H1 (cell line): ENCODE data around the gene NXT1. TPM values are rescaled to one million over a fixed set of nuclear protein-coding genes. Genes with fewer than 3 reads are reported as not detected.

Experiments used
- CTCF ChIA-PET: fragments of 300-600 bp; sonication (Branson Sonifier 250); formaldehyde crosslinking; loops from one replicate; lab custom pipeline; 2021; ENCODE audit not compliant: partially characterized antibody; lab: Charles Lee
- POLR2A ChIA-PET: fragments of 300-600 bp; sonication (Branson Sonifier 250); formaldehyde crosslinking; loops from one replicate; lab custom pipeline; 2021; ENCODE audit warnings: inconsistent platforms; ENCODE audit not compliant: partially characterized antibody; lab: Charles Lee
- DNase-seq, 2 experiments: peaks; one replicate each; pipeline versions ENCODE4 v3.0.0 to v3.0.0-alpha.2; 2010 to 2022; ENCODE audit warnings: low spot score in 2 of 2, low read depth in 1 of 2, mixed read lengths in 1 of 2
- FAIRE-seq: peaks from 2 replicates; lab custom pipeline; 2011; peaks lifted over from hg19 to GRCh38; lab: Jason Lieb, UNC
- H2AFZ ChIP-seq: 2 replicates; pipeline ENCODE4 v1.8.1; 2012; ENCODE audit warnings: low read length, inconsistent platforms
- H2AK5ac ChIP-seq: 2 replicates; pipeline ENCODE4 v1.6.1; 2013; ENCODE audit warnings: low read depth, low read length
- H2BK120ac ChIP-seq: replicated peaks from 2 replicates; pipeline ENCODE3; 2013; ENCODE audit warnings: low read depth, low read length, inconsistent platforms
- H2BK12ac ChIP-seq: 2 replicates; pipeline ENCODE4 v1.6.1; 2013; ENCODE audit warnings: low read depth, low read length
- H2BK15ac ChIP-seq: 2 replicates; pipeline ENCODE4 v1.6.1; 2013; ENCODE audit warnings: low read length
- H2BK20ac ChIP-seq: 2 replicates; pipeline ENCODE4 v1.6.1; 2013; ENCODE audit warnings: low read length
- H2BK5ac ChIP-seq: 2 replicates; pipeline ENCODE4 v1.6.1; 2013; ENCODE audit warnings: low read depth, low read length
- H3K14ac ChIP-seq: 2 replicates; pipeline ENCODE4 v1.6.1; 2013; ENCODE audit warnings: inconsistent platforms; ENCODE audit not compliant: insufficient read length
- H3K18ac ChIP-seq: 2 replicates; pipeline ENCODE4 v1.6.1; 2013; ENCODE audit warnings: low read length; ENCODE audit errors: extremely low read depth
- H3K23ac ChIP-seq: 2 replicates; pipeline ENCODE4 v1.6.1; 2013; ENCODE audit warnings: inconsistent platforms; ENCODE audit not compliant: insufficient read length
- H3K23me2 ChIP-seq: 2 replicates; pipeline ENCODE4 v1.6.1; 2013; ENCODE audit warnings: low read depth, low read length
- H3K27ac ChIP-seq: 2 replicates; pipeline ENCODE4 v1.6.1; 2011; ENCODE audit warnings: low read depth, low read length, inconsistent platforms
- H3K27me3 ChIP-seq, 4 experiments: replicated peaks in 1 of 4; 1 replicate in 1 of 4; 2 replicates in 3 of 4; pipeline versions ENCODE4 v1.6.1 to v1.8.1; 2011 to 2013; ENCODE audit warnings: low read length in 3 of 4, mild to moderate bottlenecking in 3 of 4, inconsistent platforms in 2 of 4, mixed read lengths in 2 of 4, moderate library complexity in 1 of 4; ENCODE audit not compliant: control insufficient read depth in 3 of 4, insufficient read depth in 3 of 4; ENCODE audit errors: extremely low read depth in 1 of 4
- H3K36me3 ChIP-seq, 4 experiments: 2 replicates each; pipeline versions ENCODE4 v1.6.1 to v1.8.1; 2011 to 2013; ENCODE audit warnings: mild to moderate bottlenecking in 4 of 4, low read length in 3 of 4, moderate library complexity in 2 of 4, control low read depth in 1 of 4, inconsistent platforms in 1 of 4; ENCODE audit not compliant: insufficient read depth in 4 of 4, control insufficient read depth in 2 of 4
- H3K4ac ChIP-seq: replicated peaks from 2 replicates; pipeline ENCODE3; 2013; ENCODE audit warnings: low read length, low read depth, mixed read lengths, inconsistent platforms; ENCODE audit not compliant: insufficient read length
- H3K4me1 ChIP-seq, 4 experiments: replicated peaks in 1 of 4; 1 replicate in 1 of 4; 2 replicates in 3 of 4; pipeline versions ENCODE4 v1.6.1 to v1.8.1; 2011 to 2013; ENCODE audit warnings: low read length in 3 of 4, inconsistent platforms in 2 of 4, mixed read lengths in 1 of 4; ENCODE audit not compliant: insufficient read depth in 4 of 4, control insufficient read depth in 3 of 4
- H3K4me2 ChIP-seq, 2 experiments: 2 replicates each; pipeline versions ENCODE4 v1.6.1 to v1.8.1; 2011 to 2013; ENCODE audit warnings: low read depth in 2 of 2, low read length in 2 of 2, control low read depth in 1 of 2, inconsistent platforms in 1 of 2, mild to moderate bottlenecking in 1 of 2; ENCODE audit not compliant: insufficient read depth in 1 of 2
- H3K4me3 ChIP-seq, 4 experiments: fragments of 200-600, 300-600 bp in 1 of 4; sonication (generic), shearing (Covaris generic), sonication (Bioruptor Twin) in 1 of 4; 2 replicates each; pipeline versions ENCODE4 v1.5.1 to v1.8.1; 2011 to 2016; ENCODE audit warnings: low read length in 4 of 4, low read depth in 3 of 4, control low read depth in 2 of 4, inconsistent platforms in 2 of 4, mild to moderate bottlenecking in 2 of 4, mixed read lengths in 1 of 4, moderate library complexity in 1 of 4; ENCODE audit not compliant: insufficient read depth in 2 of 4; ENCODE audit errors: extremely low read depth in 1 of 4
- H3K56ac ChIP-seq: replicated peaks from 2 replicates; pipeline ENCODE3; 2013; ENCODE audit warnings: low read depth, mild to moderate bottlenecking, mixed read lengths, low read length, inconsistent platforms; ENCODE audit not compliant: insufficient read length
- H3K79me1 ChIP-seq: 2 replicates; pipeline ENCODE4 v1.6.1; 2013; ENCODE audit warnings: low read depth, low read length, control low read depth
- H3K79me2 ChIP-seq, 2 experiments: 2 replicates each; pipeline versions ENCODE4 v1.6.1 to v1.8.1; 2012 to 2013; ENCODE audit warnings: low read length in 2 of 2, mild to moderate bottlenecking in 2 of 2, inconsistent platforms in 1 of 2; ENCODE audit not compliant: insufficient read depth in 2 of 2, control insufficient read depth in 1 of 2
- H3K9ac ChIP-seq, 4 experiments: replicated peaks in 1 of 4; 1 replicate in 1 of 4; 2 replicates in 3 of 4; pipeline versions ENCODE4 v1.6.1 to v1.8.1; 2011 to 2013; ENCODE audit warnings: low read depth in 3 of 4, low read length in 3 of 4, control low read depth in 2 of 4, mild to moderate bottlenecking in 2 of 4, moderate library complexity in 2 of 4, inconsistent platforms in 1 of 4; ENCODE audit errors: extremely low read depth in 1 of 4
- H3K9me3 ChIP-seq, 2 experiments: 2 replicates each; pipeline versions ENCODE4 v1.6.1 to v1.8.1; 2012 to 2013; ENCODE audit warnings: mild to moderate bottlenecking in 2 of 2, moderate library complexity in 2 of 2, control low read depth in 1 of 2, inconsistent platforms in 1 of 2, low read depth in 1 of 2, low read length in 1 of 2, mixed read lengths in 1 of 2; ENCODE audit not compliant: insufficient read depth in 2 of 2
- H4K20me1 ChIP-seq, 2 experiments: replicated peaks in 1 of 2; 2 replicates each; pipeline versions ENCODE3 to v1.8.1; 2011 to 2013; ENCODE audit warnings: inconsistent platforms in 2 of 2, low read length in 2 of 2, mild to moderate bottlenecking in 1 of 2; ENCODE audit not compliant: insufficient read depth in 2 of 2, control insufficient read depth in 1 of 2
- H4K5ac ChIP-seq: 2 replicates; pipeline ENCODE4 v1.6.1; 2013; ENCODE audit warnings: low read length, low read depth, mixed read lengths, inconsistent platforms; ENCODE audit not compliant: insufficient read length
- H4K8ac ChIP-seq: 2 replicates; pipeline ENCODE4 v1.8.0; 2013; ENCODE audit warnings: mild to moderate bottlenecking, moderate library complexity, low read length, inconsistent platforms; ENCODE audit not compliant: insufficient read depth; ENCODE audit errors: extremely low read depth
- H4K91ac ChIP-seq: replicated peaks from 2 replicates; pipeline ENCODE3; 2013; ENCODE audit warnings: low read length, mixed read lengths, inconsistent platforms; ENCODE audit not compliant: insufficient read length
- CBX5 ChIP-seq: fragments of 300-800, 300-1000 bp; sonication (generic); IDR thresholded peaks from 2 replicates; pipeline ENCODE4 v1.7.1; 2016; ENCODE audit warnings: antibody characterized with exemption, low read length, low read depth
- POLR2A ChIP-seq, 2 experiments: IDR thresholded peaks; 1 replicate in 1 of 2; 2 replicates in 1 of 2; pipeline ENCODE4 v1.6.1; 2011; ENCODE audit warnings: low read depth in 2 of 2, low read length in 2 of 2, mild to moderate bottlenecking in 2 of 2; ENCODE audit errors: control extremely low read depth in 1 of 2
- POU5F1 ChIP-seq: IDR thresholded peaks from 2 replicates; pipeline ENCODE4 v1.6.1; 2011; ENCODE audit warnings: low read depth, mild to moderate bottlenecking, low read length, moderate library complexity
- YY1 ChIP-seq: IDR thresholded peaks from 2 replicates; pipeline ENCODE4 v1.6.1; 2011; ENCODE audit warnings: low read depth, mild to moderate bottlenecking, low read length
- WGBS, 2 experiments: shearing (Covaris generic) in 1 of 2; methylation state at CpG; one replicate each; pipeline versions ENCODE4 v1.1.6 to v1.1.7; 2013 to 2015; ENCODE audit warnings: low lambda C conversion rate in 2 of 2, mixed read lengths in 2 of 2, inconsistent platforms in 1 of 2, low coverage in 1 of 2, missing lambda C conversion rate in 1 of 2; ENCODE audit not compliant: insufficient replicate concordance in 2 of 2, insufficient coverage in 1 of 2, insufficient read length in 1 of 2; ENCODE audit errors: extremely low coverage in 1 of 2, missing lambda C conversion rate in 1 of 2; 5-methylcytosine and 5-hydroxymethylcytosine counted together
- polyA plus RNA-seq, 7 experiments: library from polyadenylated mRNA; depleted of rRNA in 3 of 7; stranded (reverse) in 5 of 7; unstranded in 2 of 7; fragments of >200 nt in 5 of 7; fragments of 200-250 nt in 2 of 7; gene quantifications; 1 replicate in 5 of 7; 2 replicates in 1 of 7; 4 replicates in 1 of 7; pipeline versions ENCODE4 v1.2.1 to v1.2.3, GENCODE V29; 2011 to 2013; ENCODE audit warnings: missing spikeins in 2 of 7, mixed read lengths in 2 of 7
- total RNA-seq: library from RNA; stranded (reverse); fragmentation: NEBNext Ultra II Directional; extraction: Animal tissue kit (Norgen Biotek cat#: 25700); gene quantifications from 2 replicates; pipeline ENCODE4 v1.2.1, GENCODE V29; 2021

NXT1 gene
- total and polyA plus RNA-seq, 2 of the 8 experiments (the other 6 are each of a cell fraction or from before 2014, with no cell fraction given): 23.1 to 26.5 TPM

GRCh38 chr20:23325107-23325506 is 25.5 kb upstream of the NXT1 start:
- H4K91ac ChIP-seq: no peak overlapping the region
- H3K4me2 ChIP-seq: no peak overlapping the region
- FAIRE-seq: no peak
- no peak overlapping the region for H4K8ac ChIP-seq
- H3K23ac ChIP-seq: no peak overlapping the region
- no peak overlapping the region for H3K18ac ChIP-seq
- ChIA-PET POLR2A (no interaction called here), CTCF (interaction anchor here (0.6 to 2.1 kb wide), 8 partner anchors 9 to 351 kb away, joined by 3 to 19 read pairs (median 4); no protein-coding TSS in a partner anchor)
- H3K27me3 ChIP-seq: no peaks in the 10 kb centered on the region
- H3K23me2 ChIP-seq: no peaks in the 10 kb centered on the region
- no peak overlapping the region for H3K4ac ChIP-seq
- WGBS, 2 experiments: 71% methylated on average over 3 of the region's 3 CpGs; no CpG with 5 or more reads in 1 of the 2 experiments
- H3K56ac ChIP-seq: no peak overlapping the region
- no peaks in the 10 kb centered on the region for H3K79me1 ChIP-seq
- H2AK5ac ChIP-seq: no peak overlapping the region
- no peak overlapping the region for H2BK20ac ChIP-seq
- H4K20me1 ChIP-seq: no peaks in the 10 kb centered on the region
- peaks cover 0 to 11% of the 10 kb centered on the region in 2 experiments; a peak in 3 of 4 replicates for H3K9me3 ChIP-seq
- no peak overlapping the region for H3K4me3 ChIP-seq
- no peak overlapping the region for H3K9ac ChIP-seq
- no peak overlapping the region for H3K14ac ChIP-seq
- DNase-seq: no peak
- H2AFZ ChIP-seq: no peak overlapping the region
- H2BK5ac ChIP-seq: no peak overlapping the region
- peaks cover 0 to 6% (median under 1%) of the 10 kb centered on the region in 4 experiments; a peak in 1 of 7 replicates for H3K4me1 ChIP-seq
- no peak overlapping the region for H3K27ac ChIP-seq
- H3K79me2 ChIP-seq: no peaks in the 10 kb centered on the region
- no peak overlapping the region for H2BK12ac ChIP-seq
- H4K5ac ChIP-seq: no peak overlapping the region
- H2BK15ac ChIP-seq: no peak overlapping the region
- no peaks in the 10 kb centered on the region for H3K36me3 ChIP-seq
- H2BK120ac ChIP-seq: no peak overlapping the region
- TF ChIP-seq POU5F1: no peak
- no peak for TF ChIP-seq YY1
- no peak for TF ChIP-seq CBX5
- TF ChIP-seq POLR2A (IDR thresholded peaks at IDR 0.05; ENCODE audit: control extremely low read depth in 1 of 2, low read depth in 2 of 2, low read length in 2 of 2): no peak
